ENCODE data around the gene CD28.
A peak's percentile ranks its signal among the peaks of the same experiment; 100 is the strongest.
"Not testable (repeated sequence)": the region's sequence is repeated elsewhere in the genome, so short reads cannot be mapped to it uniquely, and the experiment has no call there.

Gene CD28

DNA sequence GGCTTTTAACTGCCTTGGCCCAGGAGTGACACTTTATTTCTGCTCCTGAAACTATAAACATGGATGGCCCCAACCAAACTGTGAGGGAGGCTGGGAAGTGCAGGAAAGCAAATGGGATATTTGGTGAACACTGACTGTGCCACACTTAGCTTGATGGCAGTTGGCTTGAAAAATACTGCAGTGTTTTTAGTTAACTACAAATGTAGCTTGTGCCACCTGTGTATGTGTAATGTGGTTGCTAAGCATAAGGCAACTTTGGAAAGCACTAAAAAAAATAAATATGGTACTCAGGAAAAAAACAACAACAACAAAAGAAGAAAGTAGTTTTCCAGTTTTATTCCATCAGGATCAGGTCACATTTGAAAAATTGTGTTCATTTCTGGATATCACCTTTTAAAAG, 73.8 kb downstream of the CD28 start:
- DNase-seq (ENCODE audit: low read depth): no peak
- H3K4me3 ChIP-seq (replicated peaks; ENCODE audit: low read depth, low read length): no peak overlapping the region
- no peak for TF ChIP-seq CTCF (IDR thresholded peaks at IDR 0.05; ENCODE audit: low read length, missing control alignments)

- no peak for TF ChIP-seq CTCF (IDR thresholded peaks at IDR 0.05; ENCODE audit: low read length, missing control alignments)
- DNase-seq (ENCODE audit: low read depth): no peak
Observed at GRCh38 chr2:203781151-203781550, 74.7 kb downstream of the CD28 start.

GRCh38 chr2:203782262-203782976, 76.0 kb downstream of the CD28 start:
- H3K4me3 ChIP-seq (replicated peaks; ENCODE audit: low read depth, low read length): no peak overlapping the region
- TF ChIP-seq CTCF (IDR thresholded peaks at IDR 0.05; ENCODE audit: low read length, missing control alignments): peak; percentile 91
- DNase-seq (ENCODE audit: low read depth): peak; percentile 97

More at GRCh38 chr2:203781151-203781550, 74.7 kb downstream of the CD28 start:
- no peak overlapping the region for H3K4me3 ChIP-seq (replicated peaks; ENCODE audit: low read depth, low read length)

DNA sequence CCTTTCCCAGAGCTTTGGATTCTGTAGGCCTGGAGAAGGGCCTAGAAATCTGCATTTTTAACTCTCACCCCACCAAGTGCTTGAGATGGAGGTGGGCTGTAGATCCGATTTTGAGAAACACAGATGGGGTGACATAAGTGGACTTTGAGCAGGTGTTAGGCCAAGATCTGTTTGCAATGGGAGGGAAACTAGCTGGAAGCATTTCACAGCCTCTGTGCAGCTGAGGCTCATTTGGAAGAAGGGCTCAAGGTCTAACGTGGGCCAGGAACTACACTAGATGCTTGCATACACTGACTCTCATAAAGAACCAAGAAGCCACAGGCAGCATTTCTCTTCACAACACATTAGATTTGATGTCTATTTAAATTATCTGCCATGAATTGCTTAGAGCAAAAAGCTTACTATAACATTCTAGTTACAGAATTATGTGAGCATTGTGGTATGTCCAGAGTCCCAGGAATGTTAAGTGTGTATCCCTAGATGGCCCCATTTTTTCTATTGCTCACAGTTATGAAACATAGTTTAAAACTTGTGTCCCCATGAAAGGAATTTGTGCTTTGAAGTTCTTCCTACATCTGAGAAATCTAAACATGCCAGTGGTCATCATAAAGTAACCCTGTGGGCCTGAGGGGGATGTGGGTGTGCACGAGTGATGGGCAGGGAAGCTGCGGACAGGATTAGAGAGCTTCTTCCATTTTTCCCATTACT, 77.2 kb downstream of the CD28 start:
- no peak overlapping the region for H3K4me3 ChIP-seq (replicated peaks; ENCODE audit: low read depth, low read length)
- DNase-seq (ENCODE audit: low read depth): peak; percentile 72
- TF ChIP-seq CTCF (IDR thresholded peaks at IDR 0.05; ENCODE audit: low read length, missing control alignments): no peak

- not testable (repeated sequence) for DNase-seq (ENCODE audit: low read depth); H3K4me3 ChIP-seq (replicated peaks; ENCODE audit: low read depth, low read length)
Observed at GRCh38 chr2:203784710-203785270, 78.4 kb downstream of the CD28 start.

GRCh38 chr2:203785391-203786110, 79.1 kb downstream of the CD28 start:
- H3K4me3 ChIP-seq (replicated peaks; ENCODE audit: low read depth, low read length): not testable (repeated sequence)

DNA sequence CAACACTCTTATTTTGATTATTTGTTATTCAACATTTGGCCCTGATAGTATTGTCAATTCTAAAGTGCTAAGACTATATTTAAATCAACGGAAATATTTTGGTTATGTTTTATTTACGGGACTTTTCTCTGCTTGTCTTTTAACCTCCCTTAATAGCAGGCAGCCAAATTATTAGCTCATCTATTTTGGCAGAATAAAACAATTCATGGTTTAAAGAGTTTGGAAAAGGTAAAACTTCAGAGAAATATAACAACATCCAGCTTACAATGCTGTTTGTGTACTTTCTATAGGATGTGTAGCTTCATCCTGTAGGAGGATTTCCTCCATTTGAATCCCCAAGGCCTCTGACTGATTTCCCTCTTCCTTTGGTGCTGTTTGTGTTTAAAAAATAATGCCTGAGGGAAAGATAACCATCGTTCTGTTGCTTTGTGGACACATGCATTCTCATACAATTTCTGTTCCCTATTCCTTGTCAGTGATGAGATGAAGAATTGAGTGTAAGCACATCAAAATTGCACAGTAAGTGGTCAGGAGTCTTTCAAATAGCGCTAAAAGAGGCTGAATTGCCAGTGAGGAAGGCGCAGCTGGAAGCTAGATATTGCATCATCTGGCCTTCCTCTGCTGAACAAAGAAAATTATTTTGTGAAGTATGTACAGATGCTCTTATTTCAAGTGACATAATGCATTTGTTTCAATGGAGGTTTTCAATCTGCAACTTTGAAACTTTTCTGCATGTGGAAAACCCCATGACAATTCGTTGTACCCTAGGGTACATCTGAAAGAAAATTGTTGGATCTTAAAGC, 80.3 kb downstream of the CD28 start:
- H3K4me3 ChIP-seq (replicated peaks; ENCODE audit: low read depth, low read length): no peak overlapping the region
- peak; percentile 90 for DNase-seq (ENCODE audit: low read depth)
- TF ChIP-seq CTCF (IDR thresholded peaks at IDR 0.05; ENCODE audit: low read length, missing control alignments): no peak

More at GRCh38 chr2:203785391-203786110, 79.1 kb downstream of the CD28 start:
- DNase-seq (ENCODE audit: low read depth): not testable (repeated sequence)

All from fibroblast of pulmonary artery (primary cell).